NOMO-1 (cell line): Measurements from ENCODE around the gene PEAK1.

Experiments used
- DNase-seq, 2 experiments: peaks; one replicate each; lab custom pipeline; 2025; ENCODE audit not compliant: unreplicated experiment in 2 of 2; lab: John Stamatoyannopoulos, UW

The PEAK1 gene

DNA sequence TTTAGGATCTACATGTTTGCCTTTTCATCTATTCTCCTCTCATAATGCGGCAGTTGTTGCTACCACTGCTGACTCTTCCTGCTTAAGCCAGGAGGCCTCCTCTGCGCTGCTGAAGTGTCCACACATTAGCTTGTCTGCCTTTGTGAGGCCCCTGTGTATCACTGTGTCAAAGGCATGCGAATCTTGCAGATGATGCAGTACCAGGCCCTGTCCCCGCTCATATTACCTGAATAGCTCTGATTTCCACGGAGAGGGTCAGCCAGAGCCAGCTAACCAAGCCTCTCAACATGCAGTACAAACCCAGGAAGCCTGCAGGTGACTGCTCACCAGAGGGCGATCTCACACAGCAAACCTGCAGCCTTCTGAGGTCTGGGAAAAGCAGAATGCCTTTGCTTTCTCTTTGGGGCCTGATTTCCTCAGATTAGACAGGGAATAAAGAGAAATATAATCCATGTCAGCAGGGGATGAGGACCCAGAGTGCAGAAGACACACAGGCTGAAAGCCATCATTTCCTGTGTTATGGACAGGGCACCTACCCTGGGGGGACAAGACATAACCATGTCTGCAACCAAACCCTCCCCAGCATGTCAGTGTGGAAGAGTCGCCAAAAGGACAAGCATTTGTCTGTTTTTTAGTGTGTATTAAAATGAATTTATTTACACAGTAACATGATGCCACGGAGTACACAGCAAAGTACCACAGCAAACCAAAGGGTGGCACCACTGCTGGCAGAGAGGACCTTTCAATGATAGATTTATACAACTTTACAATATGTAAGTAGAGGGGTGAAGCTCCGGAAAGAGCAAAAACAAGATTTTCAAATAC, 312.2 kb downstream of the PEAK1 start:
- peak in 1 of 2 experiments; percentile 12 for DNase-seq

DNA sequence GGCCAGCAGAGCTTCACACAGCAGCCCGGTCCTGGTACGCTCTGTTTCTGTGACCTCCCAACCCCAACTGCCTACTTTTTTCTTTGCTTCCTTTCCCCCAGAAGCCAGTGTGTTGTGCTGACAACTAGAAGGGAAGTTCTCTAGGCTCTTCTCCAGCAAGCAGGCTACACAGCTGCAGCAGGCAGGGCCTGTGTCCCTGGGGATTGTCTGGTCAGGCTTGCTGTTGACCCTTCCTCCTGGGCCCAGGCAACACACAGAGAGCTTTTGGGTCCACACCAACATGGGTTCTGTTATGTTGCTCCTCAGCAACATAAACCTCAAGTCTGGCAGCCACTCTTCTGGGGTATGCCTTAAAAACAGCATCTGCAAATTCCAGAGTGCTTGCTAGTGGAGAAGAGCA, 312.8 kb downstream of the PEAK1 start:
- no peak for DNase-seq

- no peak for DNase-seq
Measured at GRCh38 chr15:77104155-77104554, 315.7 kb downstream of the PEAK1 start.

GRCh38 chr15:77099741-77100463, 320.0 kb downstream of the PEAK1 start:
- no peak for DNase-seq

DNA sequence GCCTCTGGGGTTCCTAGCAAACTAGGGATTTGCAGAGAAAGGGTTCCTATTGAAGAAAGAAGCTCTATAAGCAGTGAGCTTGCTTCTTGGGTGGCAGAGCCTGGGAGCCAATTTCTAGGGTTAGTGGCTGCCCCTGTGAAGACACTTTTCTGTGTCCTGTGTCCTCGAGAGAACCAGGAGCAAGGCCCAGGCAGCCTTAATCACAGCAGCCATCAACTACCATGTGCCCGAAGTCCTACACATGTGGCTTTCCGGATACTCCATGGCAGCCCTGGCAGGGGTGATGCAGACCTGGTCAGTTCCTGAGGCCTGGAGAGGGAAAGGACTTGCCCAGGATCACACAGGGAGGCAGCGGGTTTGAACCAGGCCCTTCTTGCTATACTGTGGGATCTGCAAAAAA, 321.3 kb downstream of the PEAK1 start:
- no peak for DNase-seq

- DNase-seq, result no peak
Measured at GRCh38 chr15:77097921-77098320, 322.0 kb downstream of the PEAK1 start.

GRCh38 chr15:77097248-77097721, 322.6 kb downstream of the PEAK1 start:
- no peak for DNase-seq

- no peak for DNase-seq
Measured at GRCh38 chr15:77096541-77096940, 323.4 kb downstream of the PEAK1 start.

GRCh38 chr15:77096138-77096537, 323.8 kb downstream of the PEAK1 start:
- no peak for DNase-seq

DNA sequence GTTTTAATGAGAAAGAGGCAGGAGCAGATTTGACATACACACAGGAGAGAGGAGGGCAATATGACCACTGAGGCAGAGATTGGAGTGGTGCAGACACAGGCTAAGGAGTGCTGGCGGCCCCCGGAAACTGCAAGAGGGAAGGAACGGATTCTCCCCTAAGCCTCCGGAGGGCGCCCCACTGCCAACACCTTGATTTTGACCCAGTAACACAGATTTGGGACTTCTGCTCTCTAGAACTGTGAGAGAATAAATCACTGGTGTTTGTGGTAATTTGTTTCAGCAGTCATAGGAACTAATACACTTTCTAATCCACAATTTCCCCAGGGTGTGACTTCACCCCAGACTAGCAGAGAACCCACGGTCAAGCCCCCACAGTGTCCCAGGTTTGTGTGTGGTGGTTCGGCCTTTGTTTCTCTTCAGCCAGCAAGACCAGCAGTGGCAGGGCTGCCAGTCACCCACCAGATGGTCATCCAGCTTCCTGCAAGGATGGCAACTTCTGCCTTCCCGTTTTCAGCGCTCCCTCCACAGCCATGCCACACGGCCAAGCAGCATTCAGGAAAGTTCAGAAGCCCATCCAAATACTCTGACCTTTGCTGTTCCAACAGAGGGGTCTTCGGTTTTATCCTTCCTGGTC, 325.4 kb downstream of the PEAK1 start:
- no peak for DNase-seq

- no peak for DNase-seq
Measured at GRCh38 chr15:77093436-77093835, 326.5 kb downstream of the PEAK1 start.

DNA sequence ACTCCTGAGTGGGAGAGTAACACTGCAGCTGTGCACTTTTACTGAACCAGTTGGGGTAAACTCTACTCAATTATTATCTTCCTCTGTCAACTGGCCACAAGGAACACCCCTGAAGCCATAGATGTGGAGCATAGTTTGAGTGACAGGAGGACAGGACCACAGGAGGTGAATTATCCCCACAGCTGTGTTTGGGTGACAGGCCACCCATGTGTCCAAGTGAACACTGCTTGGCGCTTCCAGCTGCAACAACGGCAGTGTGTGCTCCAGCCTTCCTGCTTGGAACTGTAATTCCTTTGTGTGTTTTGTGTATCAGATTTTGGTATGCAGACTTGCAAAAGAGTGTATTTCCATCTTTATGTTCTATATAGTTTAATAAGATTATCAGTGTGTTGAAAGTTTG, 328.8 kb downstream of the PEAK1 start:
- DNase-seq, result no peak

DNA sequence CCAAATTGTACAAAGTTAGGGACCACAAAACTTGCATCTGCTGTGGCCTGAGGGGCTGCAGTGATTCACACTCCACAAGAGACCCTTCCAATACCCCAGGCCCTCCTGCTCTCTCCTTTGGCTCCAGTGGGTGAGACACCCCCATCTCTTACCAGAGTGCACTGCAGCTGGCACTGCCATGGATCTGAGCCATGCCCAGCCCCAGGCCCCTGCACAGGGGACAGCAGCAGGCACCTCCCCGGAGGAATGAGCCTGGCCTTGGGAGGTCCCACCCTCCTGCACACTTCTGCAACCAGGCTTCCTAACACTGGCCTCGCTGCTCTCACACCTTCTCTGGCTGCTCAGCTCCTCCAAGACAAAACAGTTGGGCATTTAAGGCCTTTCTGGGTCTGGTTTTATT, 332.7 kb downstream of the PEAK1 start:
- no peak for DNase-seq

DNA sequence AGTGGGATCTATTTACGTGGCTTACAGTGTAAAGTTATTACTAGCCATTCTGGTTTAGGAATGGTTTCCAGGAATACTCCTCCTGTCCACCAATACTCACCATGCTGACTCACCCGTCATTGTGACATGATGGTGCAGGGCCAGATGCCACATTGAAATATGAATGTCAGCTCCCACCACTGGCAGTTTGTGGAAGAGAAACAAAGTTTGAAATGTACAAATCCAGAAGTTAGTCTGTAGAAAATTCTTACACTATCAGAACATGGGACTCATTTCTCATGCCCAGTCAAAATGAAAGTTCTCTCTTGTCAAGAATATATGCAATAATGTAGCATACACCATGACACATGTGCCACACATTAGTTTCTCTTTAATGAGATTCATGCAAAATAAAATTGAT, 334.6 kb downstream of the PEAK1 start:
- DNase-seq, result peak in 1 of 2 experiments; percentile 18

GRCh38 chr15:77084436-77084835, 335.5 kb downstream of the PEAK1 start:
- DNase-seq, result no peak

GRCh38 chr15:77083381-77084160, 336.3 kb downstream of the PEAK1 start:
- peak; percentile 49 to 57 for DNase-seq

GRCh38 chr15:77081971-77082370, 337.9 kb downstream of the PEAK1 start:
- DNase-seq, result no peak

- no peak for DNase-seq
Measured at GRCh38 chr15:77076323-77076915, 343.5 kb downstream of the PEAK1 start.

- DNase-seq, result no peak
Measured at GRCh38 chr15:77075528-77075927, 344.4 kb downstream of the PEAK1 start.

DNA sequence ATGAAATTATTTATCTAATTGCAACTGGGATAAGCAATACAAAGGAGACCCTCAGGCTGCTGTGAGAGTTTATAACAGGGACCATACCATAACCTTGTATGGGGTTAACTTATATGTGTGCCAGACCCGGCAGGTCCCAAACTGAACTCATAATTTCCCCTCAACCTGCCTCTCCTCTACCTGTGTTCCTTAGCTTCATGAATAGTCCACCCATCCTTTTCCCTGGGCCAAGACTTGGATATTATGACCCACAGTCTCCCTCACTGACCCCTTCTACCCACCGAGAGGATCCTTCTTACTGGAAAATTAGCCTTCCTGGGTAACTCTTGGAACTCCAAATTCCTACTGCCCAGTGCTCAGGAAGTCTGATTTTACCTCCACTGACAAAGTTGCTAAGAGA, 345.6 kb downstream of the PEAK1 start:
- no peak for DNase-seq
